Endometrium (tissue), 2 donors: ENCODE measurements around the gene DCTD.
"Not testable (repeated sequence)": the region's sequence is repeated elsewhere in the genome, so short reads cannot be mapped to it uniquely, and the experiment has no call there.

Experiments
- FAIRE-seq: peaks from 2 replicates; lab custom pipeline; 2012; peaks lifted over from hg19 to GRCh38; lab: Jason Lieb, UNC
- donor health status: control.
- donor health status: control.

The DCTD gene

GRCh38 chr4:182920676-182921075, 3.5 kb upstream of the DCTD start:
- no peak for FAIRE-seq

- no peak for FAIRE-seq
These were observed 1.7 kb upstream of the DCTD start for GRCh38 chr4:182918791-182919302.

GRCh38 chr4:182918044-182918607, 940 bp upstream of the DCTD start:
- FAIRE-seq: no peak

- no peak for FAIRE-seq
These were observed 554 bp downstream of the DCTD start for GRCh38 chr4:182916483-182917181.

GRCh38 chr4:182914357-182914756, 2.8 kb downstream of the DCTD start:
- FAIRE-seq: no peak

- no peak for FAIRE-seq
These were observed 3.6 kb downstream of the DCTD start for GRCh38 chr4:182913621-182914020.

- FAIRE-seq: no peak
These were observed 4.2 kb downstream of the DCTD start for GRCh38 chr4:182913036-182913435.

GRCh38 chr4:182908124-182908523, 9.1 kb downstream of the DCTD start:
- FAIRE-seq: no peak

GRCh38 chr4:182907396-182907795, 9.8 kb downstream of the DCTD start:
- no peak for FAIRE-seq

GRCh38 chr4:182906786-182907185, 10.4 kb downstream of the DCTD start:
- FAIRE-seq: no peak

- FAIRE-seq: no peak
These were observed 12.1 kb downstream of the DCTD start for GRCh38 chr4:182905038-182905437.

GRCh38 chr4:182904211-182904761, 12.9 kb downstream of the DCTD start:
- no peak for FAIRE-seq

GRCh38 chr4:182903013-182903412, 14.2 kb downstream of the DCTD start:
- no peak for FAIRE-seq

- no peak for FAIRE-seq
These were observed 15.8 kb downstream of the DCTD start for GRCh38 chr4:182901337-182901736.

GRCh38 chr4:182900021-182900420, 17.2 kb downstream of the DCTD start:
- FAIRE-seq: not testable (repeated sequence)

GRCh38 chr4:182898479-182898799, 18.7 kb downstream of the DCTD start:
- no peak for FAIRE-seq

GRCh38 chr4:182897601-182898478, 19.3 kb downstream of the DCTD start:
- FAIRE-seq: no peak

GRCh38 chr4:182896421-182896820, 20.8 kb downstream of the DCTD start:
- FAIRE-seq: no peak

GRCh38 chr4:182895791-182896292, 21.3 kb downstream of the DCTD start:
- no peak for FAIRE-seq

GRCh38 chr4:182894681-182895275, 22.4 kb downstream of the DCTD start:
- no peak for FAIRE-seq

- FAIRE-seq: no peak
These were observed 23.6 kb downstream of the DCTD start for GRCh38 chr4:182893474-182894080.

GRCh38 chr4:182893047-182893446, 24.1 kb downstream of the DCTD start:
- FAIRE-seq: no peak
